Endometrium (tissue), 2 donors: ENCODE measurements around the gene ARHGEF11.
A peak's percentile ranks its signal among the peaks of the same experiment; 100 is the strongest.

Source experiments
- FAIRE-seq: peaks from 2 replicates; lab custom pipeline; 2012; peaks lifted over from hg19 to GRCh38; lab: Jason Lieb, UNC
- donor health status: control.
- donor health status: control.

The ARHGEF11 gene

DNA sequence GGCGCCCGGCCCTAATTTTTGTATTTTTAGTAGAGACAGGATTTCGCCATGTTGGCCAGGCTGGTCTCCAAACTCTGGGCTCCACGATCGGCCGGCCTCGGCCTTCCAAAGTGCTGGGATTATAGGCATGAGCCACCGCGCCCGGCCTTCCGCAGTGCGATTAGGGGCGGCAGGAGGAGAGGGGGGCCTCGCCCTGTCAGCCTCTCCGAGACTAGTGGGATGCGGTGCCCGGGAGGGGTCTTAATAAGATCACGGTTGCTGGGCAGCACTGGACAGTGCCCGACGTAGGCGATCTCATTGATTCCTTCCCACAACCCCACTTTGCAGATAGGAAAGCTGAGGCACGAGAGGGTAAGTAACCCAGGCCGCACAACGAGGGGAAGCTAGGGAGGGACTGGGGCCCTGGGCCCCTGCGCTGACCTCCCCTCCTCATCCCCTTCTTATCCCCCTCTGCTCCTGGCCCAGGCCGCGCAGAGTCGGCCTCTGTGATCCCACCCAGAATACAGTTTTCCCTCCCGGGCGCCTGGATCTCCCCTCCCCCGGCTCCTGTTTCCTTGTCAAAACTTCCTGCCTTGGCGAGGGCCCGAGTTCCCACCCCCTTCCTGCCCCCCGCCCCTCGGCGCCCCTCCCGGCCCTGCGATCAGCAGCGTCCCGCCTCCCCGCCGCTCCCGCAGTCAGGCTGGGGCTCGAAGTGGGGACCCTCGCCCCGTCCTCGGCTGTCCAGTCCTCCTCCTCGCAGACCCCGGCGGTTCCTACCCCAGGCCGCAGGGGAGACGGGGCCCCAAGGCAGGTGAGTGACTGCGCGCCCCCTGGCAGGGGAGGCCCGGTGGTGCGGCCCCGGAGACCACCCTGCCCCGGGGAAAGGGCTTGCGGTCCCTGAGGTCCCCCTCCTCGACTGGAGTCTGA lies 152.2 kb downstream of the ARHGEF11 start, which contains the start of gene PEAR1:
PEAR1 (plus strand) TSS at position 671 of the 906 bp plus-strand sequence. CDS start 10,209 bp downstream, outside the sequence.
- FAIRE-seq = no peak

DNA sequence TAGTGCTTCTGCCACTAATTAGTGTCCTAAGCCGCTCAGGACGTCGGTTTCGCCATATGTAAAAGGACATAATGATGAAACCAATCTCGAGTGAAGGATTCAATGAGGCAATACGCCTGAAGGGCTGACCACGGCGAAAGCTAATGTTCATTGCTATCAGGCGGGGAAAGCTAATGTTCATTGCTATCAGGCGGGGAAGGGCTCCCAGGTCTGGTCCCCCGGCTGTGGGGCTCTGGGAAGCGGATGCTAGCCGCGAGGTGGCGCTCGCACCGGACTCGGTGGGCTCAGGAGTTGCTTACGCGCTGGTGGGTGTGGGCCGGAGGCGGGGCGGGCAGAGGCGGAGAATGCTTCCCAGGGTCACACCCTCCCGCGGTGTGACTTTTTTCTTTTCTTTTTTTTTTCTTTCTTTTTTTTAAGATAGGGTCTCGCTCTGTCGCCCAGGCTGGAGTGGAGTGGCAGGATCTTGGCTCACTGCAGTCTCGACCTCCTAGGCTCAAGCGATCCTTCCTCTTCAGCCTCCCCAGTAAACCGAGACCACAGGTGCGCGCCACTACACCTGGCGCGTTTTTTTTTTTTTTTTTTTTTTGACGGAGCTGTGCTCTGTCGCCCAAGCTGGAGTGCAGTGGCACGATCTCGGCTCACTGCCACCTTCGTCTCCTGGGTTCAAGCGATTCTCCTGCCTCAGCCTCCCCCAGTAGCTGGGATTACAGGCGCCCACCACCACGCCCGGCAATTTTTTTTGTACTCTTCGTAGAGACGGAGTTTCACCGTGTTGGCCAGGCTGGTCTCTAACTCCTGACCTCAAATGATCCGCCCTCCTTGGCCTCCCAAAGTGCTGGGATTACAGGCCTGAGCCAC lies 153.1 kb downstream of the ARHGEF11 start:
- FAIRE-seq = peak; percentile 43

- no peak for FAIRE-seq
Measured at GRCh38 chr1:156889802-156890580, 155.6 kb downstream of the ARHGEF11 start.

DNA sequence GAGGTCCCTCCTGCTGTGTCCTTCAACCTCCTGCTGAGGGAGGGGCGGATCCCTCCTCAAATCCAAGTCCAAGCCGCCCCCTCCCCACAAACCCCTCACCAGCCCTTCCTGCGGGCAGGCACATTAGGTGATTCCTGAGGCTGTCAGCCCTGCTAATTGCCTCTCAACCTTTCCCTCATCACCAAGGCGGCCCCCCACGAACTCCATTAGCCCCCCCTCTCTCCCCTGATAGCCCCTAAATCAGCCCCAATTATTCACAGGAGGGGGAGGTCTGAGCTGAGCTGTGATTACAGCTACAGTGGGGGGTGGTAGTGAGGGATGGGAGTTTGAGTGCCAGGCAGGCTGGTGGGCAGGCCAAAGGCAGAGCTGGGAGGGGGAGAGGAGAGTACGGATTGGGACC lies 157.8 kb downstream of the ARHGEF11 start:
- no peak for FAIRE-seq

GRCh38 chr1:156887317-156887716 lies 158.2 kb downstream of the ARHGEF11 start:
- no peak for FAIRE-seq

- FAIRE-seq = no peak
Measured at GRCh38 chr1:156886583-156887281, 158.8 kb downstream of the ARHGEF11 start.

- no peak for FAIRE-seq
Measured at GRCh38 chr1:156885880-156886355, 159.6 kb downstream of the ARHGEF11 start.

DNA sequence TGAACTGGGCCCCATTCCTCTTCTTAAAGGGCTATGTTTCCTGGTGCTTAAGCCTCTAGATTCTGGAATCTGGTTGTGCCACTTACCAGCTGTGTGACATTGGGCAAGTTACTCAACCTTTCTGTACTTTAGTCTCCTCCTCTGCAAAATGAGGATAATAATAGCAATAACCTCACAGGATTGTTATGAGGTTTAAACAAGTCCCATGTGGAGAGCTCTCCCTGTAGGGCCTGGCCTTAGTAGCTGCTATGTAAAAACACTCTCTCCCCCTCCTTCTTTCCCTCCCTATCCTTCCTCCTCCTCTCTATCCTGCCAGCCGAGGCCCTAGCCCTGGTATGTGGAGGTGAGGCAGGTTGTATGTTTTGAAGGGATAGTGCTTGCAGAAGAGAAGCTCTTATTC lies 160.2 kb downstream of the ARHGEF11 start:
- FAIRE-seq = no peak
